ENCODE results near the gene ABCC3.

The ABCC3 gene

DNA sequence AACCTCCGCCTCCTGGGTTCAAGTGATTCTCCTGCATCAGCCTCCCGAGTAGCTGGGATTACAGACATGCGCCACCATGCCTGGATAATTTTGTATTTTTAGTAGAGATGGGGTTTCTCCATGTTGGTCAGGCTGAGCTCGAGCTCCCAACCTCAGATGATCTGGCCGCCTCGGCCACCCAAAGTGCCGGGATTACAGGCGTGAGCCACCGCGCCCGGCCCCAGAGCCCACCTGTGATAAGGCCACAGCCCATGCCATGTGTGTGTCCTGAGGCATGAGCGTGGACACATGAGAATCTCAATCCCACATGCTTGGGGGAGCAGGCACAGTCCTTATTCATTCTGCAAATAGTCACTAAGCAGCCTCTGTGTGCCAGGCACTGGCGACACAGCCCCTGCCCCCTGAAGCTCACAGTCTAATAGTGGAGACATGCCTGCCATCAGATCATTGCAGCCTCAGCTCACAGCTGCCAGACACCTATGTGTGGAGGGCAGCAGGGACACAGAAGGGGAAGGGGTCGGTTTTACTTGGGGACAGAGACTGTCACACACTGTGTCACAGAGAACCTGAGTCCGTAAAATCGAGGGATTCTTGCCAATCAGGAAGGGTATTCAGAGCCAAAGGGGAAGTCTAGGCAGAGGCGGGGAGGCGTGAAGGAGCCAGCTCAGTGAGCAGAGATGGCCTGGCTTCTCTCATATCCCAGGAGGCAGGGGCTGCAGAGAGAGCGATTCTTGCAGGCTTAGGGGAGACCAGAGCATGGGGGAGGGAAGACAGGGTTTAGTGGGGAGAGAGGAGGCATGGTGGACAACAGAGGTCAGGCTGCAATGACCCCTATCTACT is 9.4 kb upstream of the ABCC3 start:
- Histone ChIP-seq H4K20me1 (ENCODE audit: control insufficient read depth, insufficient read depth, low read depth, low read length) (no peaks in the 10 kb centered on the region), H3K36me3 (ENCODE audit: control insufficient read depth, low read length) (no peaks in the 10 kb centered on the region), H3K9me3 (ENCODE audit: control insufficient read depth, insufficient read depth, low read length) (no peaks in the 10 kb centered on the region), H3K79me2 (ENCODE audit: control insufficient read depth, low read length) (no peaks in the 10 kb centered on the region), H3K4me3 (ENCODE audit: low read length) (no peak overlapping the region), H3F3A (ENCODE audit: control insufficient read depth, insufficient read depth) (no peaks in the 10 kb centered on the region), H3K27ac (ENCODE audit: low read depth, low read length) (no peak overlapping the region), H3K9me2 (replicated peaks; ENCODE audit: control insufficient read depth, low read length) (no peaks in the 10 kb centered on the region), H3K4me2 (ENCODE audit: low read length) (no peak overlapping the region), H3K4me1 (ENCODE audit: control insufficient read depth, low read length) (peaks cover 3% of the 10 kb centered on the region; the same call in 1 of the 2 replicates), H3K27me3 (ENCODE audit: control insufficient read depth, low read length) (peaks cover 40% of the 10 kb centered on the region)
- TF ChIP-seq EZH2phosphoT487 (IDR thresholded peaks at IDR 0.05; ENCODE audit: borderline replicate concordance, low read length), result no peak
- no peak for TF ChIP-seq CTCF (IDR thresholded peaks at IDR 0.05; ENCODE audit: low read depth, low read length, poor library complexity, severe bottlenecking)

- H3K4me1 ChIP-seq (ENCODE audit: control insufficient read depth, low read length), result peaks cover 3% of the 10 kb centered on the region; the same call in 1 of the 2 replicates
- peaks cover 33% of the 10 kb centered on the region for H3K27me3 ChIP-seq (ENCODE audit: control insufficient read depth, low read length)
- no peak overlapping the region for H3K27ac ChIP-seq (ENCODE audit: low read depth, low read length)
- H3K4me2 ChIP-seq (ENCODE audit: low read length), result no peak overlapping the region
- H3K9me3 ChIP-seq (ENCODE audit: control insufficient read depth, insufficient read depth, low read length), result no peaks in the 10 kb centered on the region
- no peaks in the 10 kb centered on the region for H4K20me1 ChIP-seq (ENCODE audit: control insufficient read depth, insufficient read depth, low read depth, low read length)
- TF ChIP-seq EZH2phosphoT487 (IDR thresholded peaks at IDR 0.05; ENCODE audit: borderline replicate concordance, low read length) (no peak), CTCF (IDR thresholded peaks at IDR 0.05; ENCODE audit: low read depth, low read length, poor library complexity, severe bottlenecking) (peak; percentile 84)
- H3K4me3 ChIP-seq (ENCODE audit: low read length), result no peak overlapping the region
- no peaks in the 10 kb centered on the region for H3F3A ChIP-seq (ENCODE audit: control insufficient read depth, insufficient read depth)
- H3K79me2 ChIP-seq (ENCODE audit: control insufficient read depth, low read length), result no peaks in the 10 kb centered on the region
- no peaks in the 10 kb centered on the region for H3K36me3 ChIP-seq (ENCODE audit: control insufficient read depth, low read length)
- no peaks in the 10 kb centered on the region for H3K9me2 ChIP-seq (replicated peaks; ENCODE audit: control insufficient read depth, low read length)
These were observed 8.6 kb upstream of the ABCC3 start for GRCh38 chr17:50626037-50626574.

DNA sequence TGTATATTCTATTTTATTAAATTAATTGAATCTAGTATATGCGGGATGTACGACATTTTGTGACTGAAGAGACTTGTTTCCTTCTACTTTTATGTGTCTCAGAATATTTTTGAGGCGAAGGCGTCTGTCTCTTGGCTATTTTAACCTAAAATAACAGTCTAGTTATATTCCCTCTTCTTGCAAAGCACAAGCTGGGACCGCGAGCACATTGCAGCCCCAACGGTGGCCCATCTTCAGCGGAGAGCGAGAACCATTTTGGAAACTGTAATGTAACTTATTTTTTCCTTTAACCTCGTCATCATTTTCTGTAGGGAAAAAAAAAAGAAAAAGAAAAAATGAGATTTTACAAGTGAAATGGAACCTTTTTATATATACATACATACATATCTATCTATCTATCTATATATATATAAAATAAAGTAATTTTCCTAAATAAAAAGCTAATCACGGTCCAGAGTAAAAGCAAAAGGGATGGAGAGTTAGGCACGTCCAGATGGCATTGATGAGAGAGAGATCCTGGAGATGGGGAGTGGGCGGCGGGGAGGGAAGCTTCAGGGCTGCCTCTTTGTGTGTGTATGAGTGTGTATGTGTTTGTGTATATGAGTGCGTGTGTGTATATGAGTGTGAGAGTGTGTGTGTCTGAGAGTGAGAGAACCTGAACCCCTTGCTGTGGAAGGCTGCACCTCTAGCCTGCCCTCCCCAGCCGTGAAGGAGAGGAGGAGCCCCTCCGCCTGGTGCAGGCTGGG is 7.5 kb upstream of the ABCC3 start:
- Histone ChIP-seq H3K4me1 (ENCODE audit: control insufficient read depth, low read length) (peaks cover 3% of the 10 kb centered on the region; the same call in 1 of the 2 replicates), H4K20me1 (ENCODE audit: control insufficient read depth, insufficient read depth, low read depth, low read length) (no peaks in the 10 kb centered on the region), H3K4me3 (ENCODE audit: low read length) (no peak overlapping the region), H3K9me3 (ENCODE audit: control insufficient read depth, insufficient read depth, low read length) (no peaks in the 10 kb centered on the region), H3F3A (ENCODE audit: control insufficient read depth, insufficient read depth) (no peaks in the 10 kb centered on the region), H3K36me3 (ENCODE audit: control insufficient read depth, low read length) (no peaks in the 10 kb centered on the region), H3K4me2 (ENCODE audit: low read length) (no peak overlapping the region), H3K79me2 (ENCODE audit: control insufficient read depth, low read length) (no peaks in the 10 kb centered on the region), H3K9me2 (replicated peaks; ENCODE audit: control insufficient read depth, low read length) (no peaks in the 10 kb centered on the region), H3K27ac (ENCODE audit: low read depth, low read length) (no peak overlapping the region), H3K27me3 (ENCODE audit: control insufficient read depth, low read length) (peaks cover 34% of the 10 kb centered on the region)
- no peak for TF ChIP-seq EZH2phosphoT487 (IDR thresholded peaks at IDR 0.05; ENCODE audit: borderline replicate concordance, low read length)
- no peak for TF ChIP-seq CTCF (IDR thresholded peaks at IDR 0.05; ENCODE audit: low read depth, low read length, poor library complexity, severe bottlenecking)

All from DOHH2 (cell line).